ENCODE results near the gene KCNH2.

- TF ChIP-seq CTCF (IDR thresholded peaks at IDR 0.05) (no peak), EZH2 (IDR thresholded peaks at IDR 0.05; ENCODE audit: borderline replicate concordance, insufficient read depth, low read depth, low read length, poor library complexity, severe bottlenecking) (no peak)
Observed at GRCh38 chr7:151017370-151017952, 39.3 kb upstream of the KCNH2 start.
